Panc1 (cell line): ENCODE data around the gene S100P. TPM values are rescaled to one million over a fixed set of nuclear protein-coding genes. Genes with fewer than 3 reads are reported as not detected.

Source experiments
- ATAC-seq: fragments of 200-7000 bp; cut with Tn5 transposase; 2 replicates; pipeline ENCODE4 v1.9.1; 2020; ENCODE audit warnings: mild to moderate bottlenecking, moderate library complexity
- BruUV-seq: library from RNA; stranded (reverse); fragments of 400-500 nt; replicated peaks from 2 replicates; lab custom pipeline; 2021; lab: Mats Ljungman, UMichigan
- CTCF ChIA-PET: fragments of 300-600 bp; sonication (Branson Sonifier 250); formaldehyde crosslinking; loops from one replicate; lab custom pipeline; 2022; ENCODE audit warnings: antibody characterized with exemption; lab: Charles Lee
- POLR2A ChIA-PET: fragments of 300-600 bp; sonication (Branson Sonifier 250); formaldehyde crosslinking; loops from one replicate; lab custom pipeline; 2022; ENCODE audit warnings: antibody characterized with exemption; lab: Charles Lee
- DNase-seq: peaks from one replicate; pipeline ENCODE4 v3.0.0-alpha.2; 2010; ENCODE audit warnings: low read depth, low spot score
- H3K27ac ChIP-seq: 2 replicates; pipeline ENCODE4 v1.5.1; 2011; ENCODE audit warnings: mild to moderate bottlenecking, low read length, inconsistent platforms
- H3K27me3 ChIP-seq: fragments of 200-500 bp; sonication (Bioruptor generic); 2 replicates; pipeline ENCODE4 v1.6.0; 2014; ENCODE audit warnings: low read length, inconsistent platforms; ENCODE audit not compliant: control insufficient read depth, insufficient read depth
- H3K36me3 ChIP-seq: fragments of 200-500 bp; sonication (Bioruptor generic); 2 replicates; pipeline ENCODE4 v1.5.1; 2014; ENCODE audit warnings: inconsistent platforms, mild to moderate bottlenecking, low read length, moderate library complexity; ENCODE audit not compliant: control insufficient read depth, insufficient read depth
- H3K4me1 ChIP-seq: 2 replicates; pipeline ENCODE4 v1.5.1; 2011; ENCODE audit warnings: inconsistent platforms, mild to moderate bottlenecking, low read length, moderate library complexity; ENCODE audit not compliant: control insufficient read depth, insufficient read depth
- H3K4me3 ChIP-seq, 2 experiments: 2 replicates each; pipeline ENCODE4 v1.5.1; 2011 to 2012; ENCODE audit warnings: low read depth in 2 of 2, low read length in 2 of 2, mild to moderate bottlenecking in 2 of 2, inconsistent platforms in 1 of 2, moderate library complexity in 1 of 2
- H3K9me3 ChIP-seq: fragments of 200-500 bp; sonication (Bioruptor generic); 2 replicates; pipeline ENCODE4 v1.5.1; 2014; ENCODE audit warnings: low read depth, mild to moderate bottlenecking, inconsistent platforms, low read length, moderate library complexity; ENCODE audit not compliant: control insufficient read depth, insufficient read depth
- POLR2AphosphoS5 ChIP-seq: IDR thresholded peaks from 2 replicates; pipeline ENCODE4 v1.6.1; 2012; ENCODE audit warnings: mild to moderate bottlenecking, low read depth, low read length, moderate library complexity
- SIN3A ChIP-seq: IDR thresholded peaks from 2 replicates; pipeline ENCODE4 v1.6.1; 2012; ENCODE audit warnings: low read depth, mild to moderate bottlenecking, low read length, moderate library complexity, borderline replicate concordance; ENCODE audit not compliant: insufficient read depth
- TCF7L2 ChIP-seq: IDR thresholded peaks from 2 replicates; pipeline ENCODE4 v1.6.1; 2011; ENCODE audit warnings: mild to moderate bottlenecking, low read depth, low read length, inconsistent platforms
- in situ Hi-C: cut with HindIII; loops from 2 replicates; pipeline ENCODE4 v1.10.0; 2016; ENCODE audit warnings: low sequenced_read_pairs, low pct_unique_long_range_greater_than_20kb
- intact Hi-C: fragments of 100-400 bp; cut with micrococcal nuclease; formaldehyde crosslinking; loops from one replicate; pipeline ENCODE4 v1.10.0; 2022; ENCODE audit not compliant: unreplicated experiment
- total RNA-seq: library from RNA; stranded (reverse); gene quantifications from one replicate; pipeline ENCODE4 v1.2.1, GENCODE V29; 2021; ENCODE audit not compliant: unreplicated experiment
- TF ChIP-seq, protein P1 (sequence below), 2 experiments: IDR thresholded peaks; 2 replicates each; pipeline ENCODE4 v1.6.1; 2011 to 2012; ENCODE audit warnings: low read depth in 2 of 2, control low read depth in 1 of 2, low read length in 1 of 2, mild to moderate bottlenecking in 1 of 2, moderate library complexity in 1 of 2; ENCODE audit not compliant: insufficient read depth in 1 of 2
- TF ChIP-seq, protein P2 (sequence below): fragments of 450-650 bp; IDR thresholded peaks from 2 replicates; pipeline ENCODE4 v1.5.1; 2017; ENCODE audit warnings: mild to moderate bottlenecking

Gene S100P
- total RNA-seq, 1 experiment from 2014 or later = 2.3 TPM

DNA sequence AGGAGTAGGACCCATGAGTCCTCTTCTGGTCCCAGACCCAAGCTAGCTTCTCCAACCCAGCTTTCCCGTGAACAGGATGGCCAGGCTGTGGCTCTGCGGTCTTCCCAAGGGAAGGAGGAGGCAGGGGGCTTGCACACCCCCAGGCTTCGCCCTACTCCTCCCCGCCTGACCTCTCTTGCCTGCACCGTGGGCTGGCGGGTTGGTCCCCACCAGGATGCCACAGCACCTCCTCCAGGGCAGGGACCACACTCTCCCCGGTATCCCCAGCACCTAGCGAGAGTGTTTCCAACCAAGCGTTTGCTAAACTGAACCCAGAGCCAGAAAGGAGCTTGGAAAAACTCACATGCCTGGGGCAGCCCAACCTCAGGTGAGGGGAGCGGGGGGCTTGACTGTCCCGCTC is 9.0 kb upstream of the S100P start:
- Histone ChIP-seq H3K9me3 (no peaks in the 10 kb centered on the region), H3K36me3 (no peaks in the 10 kb centered on the region), H3K4me1 (peaks cover 15% of the 10 kb centered on the region), H3K27ac (no peak overlapping the region), H3K27me3 (no peaks in the 10 kb centered on the region), H3K4me3 (no peak overlapping the region)
- intact Hi-C loops (no loop called here), in situ Hi-C loops (no loop called here)
- no peak for DNase-seq
- ChIA-PET CTCF (interaction anchor here (0.6 to 0.8 kb wide), 2 partner anchors 11 to 29 kb away, joined by 3 to 5 read pairs; no protein-coding TSS in a partner anchor), POLR2A (no interaction called here)
- TF ChIP-seq, protein P1, sequence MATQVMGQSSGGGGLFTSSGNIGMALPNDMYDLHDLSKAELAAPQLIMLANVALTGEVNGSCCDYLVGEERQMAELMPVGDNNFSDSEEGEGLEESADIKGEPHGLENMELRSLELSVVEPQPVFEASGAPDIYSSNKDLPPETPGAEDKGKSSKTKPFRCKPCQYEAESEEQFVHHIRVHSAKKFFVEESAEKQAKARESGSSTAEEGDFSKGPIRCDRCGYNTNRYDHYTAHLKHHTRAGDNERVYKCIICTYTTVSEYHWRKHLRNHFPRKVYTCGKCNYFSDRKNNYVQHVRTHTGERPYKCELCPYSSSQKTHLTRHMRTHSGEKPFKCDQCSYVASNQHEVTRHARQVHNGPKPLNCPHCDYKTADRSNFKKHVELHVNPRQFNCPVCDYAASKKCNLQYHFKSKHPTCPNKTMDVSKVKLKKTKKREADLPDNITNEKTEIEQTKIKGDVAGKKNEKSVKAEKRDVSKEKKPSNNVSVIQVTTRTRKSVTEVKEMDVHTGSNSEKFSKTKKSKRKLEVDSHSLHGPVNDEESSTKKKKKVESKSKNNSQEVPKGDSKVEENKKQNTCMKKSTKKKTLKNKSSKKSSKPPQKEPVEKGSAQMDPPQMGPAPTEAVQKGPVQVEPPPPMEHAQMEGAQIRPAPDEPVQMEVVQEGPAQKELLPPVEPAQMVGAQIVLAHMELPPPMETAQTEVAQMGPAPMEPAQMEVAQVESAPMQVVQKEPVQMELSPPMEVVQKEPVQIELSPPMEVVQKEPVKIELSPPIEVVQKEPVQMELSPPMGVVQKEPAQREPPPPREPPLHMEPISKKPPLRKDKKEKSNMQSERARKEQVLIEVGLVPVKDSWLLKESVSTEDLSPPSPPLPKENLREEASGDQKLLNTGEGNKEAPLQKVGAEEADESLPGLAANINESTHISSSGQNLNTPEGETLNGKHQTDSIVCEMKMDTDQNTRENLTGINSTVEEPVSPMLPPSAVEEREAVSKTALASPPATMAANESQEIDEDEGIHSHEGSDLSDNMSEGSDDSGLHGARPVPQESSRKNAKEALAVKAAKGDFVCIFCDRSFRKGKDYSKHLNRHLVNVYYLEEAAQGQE (IDR thresholded peaks at IDR 0.05; ENCODE audit: insufficient read depth in 1 of 2, low read depth in 2 of 2, low read length in 1 of 2) = no peak
- TF ChIP-seq, protein P2, sequence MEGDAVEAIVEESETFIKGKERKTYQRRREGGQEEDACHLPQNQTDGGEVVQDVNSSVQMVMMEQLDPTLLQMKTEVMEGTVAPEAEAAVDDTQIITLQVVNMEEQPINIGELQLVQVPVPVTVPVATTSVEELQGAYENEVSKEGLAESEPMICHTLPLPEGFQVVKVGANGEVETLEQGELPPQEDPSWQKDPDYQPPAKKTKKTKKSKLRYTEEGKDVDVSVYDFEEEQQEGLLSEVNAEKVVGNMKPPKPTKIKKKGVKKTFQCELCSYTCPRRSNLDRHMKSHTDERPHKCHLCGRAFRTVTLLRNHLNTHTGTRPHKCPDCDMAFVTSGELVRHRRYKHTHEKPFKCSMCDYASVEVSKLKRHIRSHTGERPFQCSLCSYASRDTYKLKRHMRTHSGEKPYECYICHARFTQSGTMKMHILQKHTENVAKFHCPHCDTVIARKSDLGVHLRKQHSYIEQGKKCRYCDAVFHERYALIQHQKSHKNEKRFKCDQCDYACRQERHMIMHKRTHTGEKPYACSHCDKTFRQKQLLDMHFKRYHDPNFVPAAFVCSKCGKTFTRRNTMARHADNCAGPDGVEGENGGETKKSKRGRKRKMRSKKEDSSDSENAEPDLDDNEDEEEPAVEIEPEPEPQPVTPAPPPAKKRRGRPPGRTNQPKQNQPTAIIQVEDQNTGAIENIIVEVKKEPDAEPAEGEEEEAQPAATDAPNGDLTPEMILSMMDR = no peak
- TF ChIP-seq SIN3A (no peak), TCF7L2 (no peak), POLR2AphosphoS5 (no peak)
- BruUV-seq = no TSS peak
- no peak for ATAC-seq

DNA sequence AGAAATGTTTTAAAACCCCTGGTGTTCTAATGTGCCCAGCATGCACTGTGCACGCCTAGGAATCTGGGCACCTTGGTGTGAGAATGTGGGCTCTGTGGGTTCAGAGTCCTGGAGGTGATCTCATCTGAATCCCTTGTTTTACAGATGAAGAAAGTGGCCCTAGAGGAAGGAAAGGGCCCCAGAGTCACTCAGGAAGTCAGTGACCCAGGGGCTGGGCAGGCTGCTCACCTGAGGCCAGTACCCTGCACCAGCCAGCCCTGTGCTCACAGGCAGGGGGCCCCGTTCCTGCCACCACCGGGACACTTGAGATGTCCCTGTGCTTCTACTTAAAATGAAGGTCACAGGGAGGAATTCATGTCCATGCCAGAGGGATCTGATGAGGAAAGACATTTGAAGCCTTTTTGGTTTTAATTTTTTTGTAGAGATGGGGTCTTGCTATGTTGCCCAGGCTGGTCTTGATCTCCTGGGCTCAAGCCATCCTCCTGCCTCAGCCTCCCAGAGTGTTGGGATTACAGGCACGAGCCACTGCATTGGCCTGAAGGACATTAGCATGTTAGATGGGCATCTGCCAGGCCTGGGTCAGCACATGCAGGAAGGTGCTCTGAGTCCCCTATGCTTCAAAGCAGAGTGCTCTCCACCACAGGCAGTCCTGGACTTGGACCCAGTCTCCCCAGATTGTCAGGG is 7.4 kb upstream of the S100P start:
- Histone ChIP-seq H3K27ac (no peak overlapping the region), H3K36me3 (no peaks in the 10 kb centered on the region), H3K9me3 (no peaks in the 10 kb centered on the region), H3K4me1 (peaks cover 22% of the 10 kb centered on the region), H3K27me3 (no peaks in the 10 kb centered on the region), H3K4me3 (no peak overlapping the region)
- ChIA-PET CTCF (no interaction called here), POLR2A (no interaction called here)
- BruUV-seq = no TSS peak
- ATAC-seq (no peak), DNase-seq (no peak)
- in situ Hi-C loops (no loop called here), intact Hi-C loops (no loop called here)
- TF ChIP-seq POLR2AphosphoS5 (no peak), TCF7L2 (no peak), SIN3A (no peak)
- TF ChIP-seq, protein P2 = no peak
- TF ChIP-seq, protein P1 (IDR thresholded peaks at IDR 0.05; ENCODE audit: insufficient read depth in 1 of 2, low read depth in 2 of 2, low read length in 1 of 2) = no peak
